Smooth muscle cell (in vitro differentiated cells): ENCODE measurements around the gene GRIK4. TPM values are rescaled to one million over a fixed set of nuclear protein-coding genes. Genes with fewer than 3 reads are reported as not detected.

Experiments used
- DNase-seq: peaks from one replicate; lab custom pipeline; 2025; ENCODE audit not compliant: unreplicated experiment; lab: John Stamatoyannopoulos, UW
- H2AFZ ChIP-seq: fragments of 200-600 bp; sonication (generic); 2 replicates; pipeline ENCODE4 v1.6.0; 2016; ENCODE audit warnings: antibody characterized with exemption, low read depth, mild to moderate bottlenecking
- H3F3A ChIP-seq: fragments of 200-600 bp; sonication (generic); 2 replicates; pipeline ENCODE4 v1.6.0; 2017; ENCODE audit warnings: antibody characterized with exemption, low read depth
- H3K27ac ChIP-seq: fragments of 200-600 bp; sonication (generic); 2 replicates; pipeline ENCODE4 v1.5.1; 2016; ENCODE audit warnings: low read depth, mild to moderate bottlenecking
- H3K27me3 ChIP-seq: fragments of 200-600 bp; sonication (generic); 2 replicates; pipeline ENCODE4 v1.6.1; 2016; ENCODE audit warnings: low read depth, mild to moderate bottlenecking
- H3K36me3 ChIP-seq: fragments of 200-600 bp; sonication (generic); 2 replicates; pipeline ENCODE4 v1.5.1; 2016; ENCODE audit warnings: low read depth
- H3K4me1 ChIP-seq: fragments of 200-600 bp; sonication (generic); 2 replicates; pipeline ENCODE4 v1.5.1; 2016; ENCODE audit warnings: low read depth
- H3K4me2 ChIP-seq: fragments of 200-600 bp; sonication (generic); 2 replicates; pipeline ENCODE4 v1.6.0; 2016; ENCODE audit warnings: mild to moderate bottlenecking
- H3K4me3 ChIP-seq: fragments of 200-600 bp; sonication (generic); 2 replicates; pipeline ENCODE4 v1.5.1; 2016; ENCODE audit warnings: mild to moderate bottlenecking
- H3K79me2 ChIP-seq: fragments of 200-600 bp; sonication (generic); 2 replicates; pipeline ENCODE4 v1.6.0; 2016; ENCODE audit warnings: low read depth, mild to moderate bottlenecking
- H3K9ac ChIP-seq: fragments of 200-600 bp; sonication (generic); 2 replicates; pipeline ENCODE4 v1.6.0; 2016; ENCODE audit warnings: low read depth
- H3K9me3 ChIP-seq: fragments of 200-600 bp; sonication (generic); replicated peaks from 2 replicates; pipeline ENCODE4 v1.5.1; 2016; ENCODE audit warnings: low read depth
- H4K20me1 ChIP-seq: fragments of 200-600 bp; sonication (generic); 2 replicates; pipeline ENCODE4 v1.6.0; 2016; ENCODE audit warnings: low read depth
- WGBS: methylation state at CpG from one replicate; pipeline ENCODE4 v1.1.7; 2016; ENCODE audit warnings: low lambda C conversion rate; 5-methylcytosine and 5-hydroxymethylcytosine counted together
- polyA plus RNA-seq: library from polyadenylated mRNA; unstranded; fragments of >200 nt; fragmentation: Nextera tagmentation; extraction: Ambion mirVana; gene quantifications from 2 replicates; pipeline ENCODE4 v1.2.1, GENCODE V29; 2016
- total RNA-seq: library from RNA; depleted of rRNA; stranded (reverse); fragments of >200 nt; gene quantifications from 2 replicates; pipeline ENCODE4 v1.2.3, GENCODE V29; 2014
- TF ChIP-seq, protein P1 (sequence below): fragments of 200-600 bp; sonication (generic); IDR thresholded peaks from 2 replicates; pipeline ENCODE4 v1.5.1; 2017; ENCODE audit warnings: borderline replicate concordance, mild to moderate bottlenecking, antibody characterized with exemption; ENCODE audit not compliant: insufficient read depth, poor library complexity, severe bottlenecking

GRIK4 gene
- total and polyA plus RNA-seq, 2 experiments from 2014 or later, result not detected

DNA sequence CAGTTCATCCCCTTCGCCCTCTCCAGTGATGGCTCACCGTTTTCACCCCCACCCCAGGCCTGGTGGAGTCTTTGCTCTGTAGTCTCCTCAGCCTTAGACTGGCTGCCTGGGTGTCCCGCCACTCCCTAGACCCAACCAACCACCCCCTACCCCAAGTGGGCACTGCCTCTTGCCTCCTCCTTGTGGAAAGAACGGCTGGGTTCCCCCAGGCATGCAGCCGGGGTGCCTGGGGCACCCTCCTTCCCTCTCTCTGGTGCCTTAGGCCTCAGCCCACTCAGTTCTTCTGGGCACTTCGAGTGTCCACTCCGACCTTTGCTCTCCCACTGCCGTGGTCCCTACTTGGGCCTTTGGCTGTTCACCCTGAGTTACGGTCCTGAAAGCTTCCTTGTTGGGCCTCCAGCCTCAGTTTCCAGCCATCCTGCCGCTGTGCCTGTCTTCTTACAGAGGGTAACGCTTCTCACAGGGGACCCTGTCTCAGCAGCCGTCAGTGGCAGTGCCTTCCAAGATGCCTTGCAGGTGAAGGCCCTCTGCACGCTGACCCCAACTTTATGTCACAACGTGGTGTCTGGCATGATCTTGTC is 3.1 kb downstream of the GRIK4 start:
- Histone ChIP-seq H3K27ac (no peak overlapping the region), H3K27me3 (peaks cover 38% of the 10 kb centered on the region), H3K9me3 (no peaks in the 10 kb centered on the region), H4K20me1 (no peaks in the 10 kb centered on the region), H2AFZ (no peak overlapping the region), H3F3A (no peaks in the 10 kb centered on the region), H3K4me1 (peaks cover 6% of the 10 kb centered on the region), H3K9ac (no peak overlapping the region), H3K4me2 (no peak overlapping the region), H3K4me3 (no peak overlapping the region), H3K36me3 (no peaks in the 10 kb centered on the region), H3K79me2 (no peaks in the 10 kb centered on the region)
- no peak for DNase-seq
- TF ChIP-seq, protein P1, sequence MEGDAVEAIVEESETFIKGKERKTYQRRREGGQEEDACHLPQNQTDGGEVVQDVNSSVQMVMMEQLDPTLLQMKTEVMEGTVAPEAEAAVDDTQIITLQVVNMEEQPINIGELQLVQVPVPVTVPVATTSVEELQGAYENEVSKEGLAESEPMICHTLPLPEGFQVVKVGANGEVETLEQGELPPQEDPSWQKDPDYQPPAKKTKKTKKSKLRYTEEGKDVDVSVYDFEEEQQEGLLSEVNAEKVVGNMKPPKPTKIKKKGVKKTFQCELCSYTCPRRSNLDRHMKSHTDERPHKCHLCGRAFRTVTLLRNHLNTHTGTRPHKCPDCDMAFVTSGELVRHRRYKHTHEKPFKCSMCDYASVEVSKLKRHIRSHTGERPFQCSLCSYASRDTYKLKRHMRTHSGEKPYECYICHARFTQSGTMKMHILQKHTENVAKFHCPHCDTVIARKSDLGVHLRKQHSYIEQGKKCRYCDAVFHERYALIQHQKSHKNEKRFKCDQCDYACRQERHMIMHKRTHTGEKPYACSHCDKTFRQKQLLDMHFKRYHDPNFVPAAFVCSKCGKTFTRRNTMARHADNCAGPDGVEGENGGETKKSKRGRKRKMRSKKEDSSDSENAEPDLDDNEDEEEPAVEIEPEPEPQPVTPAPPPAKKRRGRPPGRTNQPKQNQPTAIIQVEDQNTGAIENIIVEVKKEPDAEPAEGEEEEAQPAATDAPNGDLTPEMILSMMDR, result no peak
- WGBS, result 92% methylated on average over 14 of the region's 14 CpGs

DNA sequence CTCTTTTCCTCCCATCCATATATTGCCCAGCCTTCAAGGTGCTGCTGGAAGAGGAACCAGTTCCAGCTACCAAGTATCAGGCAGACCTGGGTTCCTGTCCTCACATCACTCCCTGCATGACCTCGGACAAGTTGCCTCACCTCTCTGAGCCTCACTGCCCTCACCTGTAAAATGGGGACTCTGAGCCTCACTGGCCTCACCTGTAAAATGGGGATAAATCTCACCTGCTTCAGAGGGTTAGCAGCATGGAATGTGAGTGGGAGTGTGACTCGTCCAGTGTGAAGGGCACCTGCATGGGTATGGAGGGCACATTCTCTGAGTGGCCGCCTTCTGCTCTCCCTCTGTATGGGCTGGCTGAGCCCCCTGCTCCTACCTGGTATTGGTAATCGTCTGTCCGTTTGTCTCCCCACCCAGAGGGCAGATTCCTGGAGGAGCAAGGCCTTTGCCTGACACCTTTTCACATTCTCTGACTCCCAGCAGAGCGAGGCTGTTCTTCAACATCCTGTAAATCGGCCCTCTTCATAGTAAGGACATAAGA is 3.7 kb downstream of the GRIK4 start:
- Histone ChIP-seq H3K79me2 (no peaks in the 10 kb centered on the region), H3K4me2 (no peak overlapping the region), H3K4me3 (no peak overlapping the region), H3F3A (no peaks in the 10 kb centered on the region), H3K4me1 (peaks cover 6% of the 10 kb centered on the region), H3K36me3 (no peaks in the 10 kb centered on the region), H3K9ac (no peak overlapping the region), H4K20me1 (no peaks in the 10 kb centered on the region), H3K9me3 (no peaks in the 10 kb centered on the region), H2AFZ (no peak overlapping the region), H3K27me3 (peaks cover 35% of the 10 kb centered on the region), H3K27ac (no peak overlapping the region)
- TF ChIP-seq, protein P1, result no peak
- 83% methylated on average over 7 of the region's 7 CpGs for WGBS
- no peak for DNase-seq

DNA sequence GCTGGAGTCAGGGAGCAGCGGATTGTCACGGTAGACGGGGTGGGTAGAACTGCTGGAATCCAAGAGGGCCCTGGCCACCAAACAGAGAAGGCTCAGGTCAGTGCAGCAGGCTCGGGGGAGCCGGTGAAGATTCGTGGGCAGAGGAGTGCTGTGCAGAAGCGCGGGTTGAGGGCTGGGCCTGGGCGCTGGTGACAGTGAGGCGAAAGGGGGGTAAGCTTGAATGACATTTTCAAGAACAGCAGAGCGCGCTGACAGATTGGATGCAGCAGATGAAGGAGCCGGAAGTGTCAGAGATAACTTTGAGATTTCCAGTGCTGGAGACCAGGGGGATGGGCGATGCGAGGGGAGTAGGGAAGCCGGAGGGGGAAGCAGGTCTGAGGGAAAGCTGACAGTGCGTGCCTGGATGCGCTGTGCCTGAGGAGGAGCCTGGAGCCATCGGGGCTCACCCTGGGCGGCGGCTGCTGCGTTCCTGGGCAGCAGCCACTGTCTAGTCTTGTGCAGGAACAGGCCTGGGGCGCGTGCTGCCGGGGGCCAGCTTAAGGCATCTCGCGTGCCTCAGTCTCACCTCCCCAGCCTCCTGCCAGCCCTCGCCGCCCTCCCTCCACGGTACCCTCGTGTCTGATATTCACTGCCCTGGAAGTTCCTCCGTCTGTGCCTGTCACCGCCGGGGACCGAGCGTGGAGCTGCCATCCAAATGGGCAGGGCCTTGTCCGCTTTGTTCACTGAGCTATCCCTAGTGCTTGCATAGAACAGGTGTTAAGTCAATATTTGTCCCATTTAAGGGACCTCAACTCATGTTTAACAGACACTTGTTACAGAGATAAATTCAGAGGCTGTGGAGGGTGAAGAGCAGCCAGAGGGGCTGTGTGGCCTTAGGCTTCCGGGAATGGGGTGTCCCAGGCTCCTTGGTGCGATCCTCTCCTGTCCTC is 5.2 kb downstream of the GRIK4 start:
- Histone ChIP-seq H3K4me3 (no peak overlapping the region), H3K4me1 (peaks cover 6% of the 10 kb centered on the region), H3K27me3 (peaks cover 43% of the 10 kb centered on the region), H3K9ac (no peak overlapping the region), H4K20me1 (no peaks in the 10 kb centered on the region), H3K4me2 (peak overlapping the region; percentile 58), H3K36me3 (no peaks in the 10 kb centered on the region), H3K27ac (no peak overlapping the region), H3K9me3 (no peaks in the 10 kb centered on the region), H3K79me2 (no peaks in the 10 kb centered on the region), H2AFZ (no peak overlapping the region), H3F3A (no peaks in the 10 kb centered on the region)
- 46% methylated on average over 33 of the region's 39 CpGs for WGBS
- TF ChIP-seq, protein P1, result no peak
- DNase-seq, result no peak
